IMR-90 (cell line): Measurements from ENCODE around the gene NIPA2. TPM values are rescaled to one million over a fixed set of nuclear protein-coding genes. Genes with fewer than 3 reads are reported as not detected.

Experiments used
- ATAC-seq: fragments of 200-7000 bp; cut with Tn5 transposase; 2 replicates; pipeline ENCODE4 v1.9.1; 2020; ENCODE audit warnings: low read depth, mild to moderate bottlenecking, moderate library complexity
- BruUV-seq: library from RNA; stranded (reverse); fragments of 400-500 nt; replicated peaks from 2 replicates; lab custom pipeline; 2021; lab: Mats Ljungman, UMichigan
- CTCF ChIA-PET: fragments of 300-600 bp; formaldehyde crosslinking; extraction: SDS; loops from one replicate; lab custom pipeline; 2021; ENCODE audit warnings: antibody characterized with exemption; lab: Yijun Ruan, JAX
- POLR2A ChIA-PET: fragments of 300-600 bp; sonication (Branson Sonifier 250); formaldehyde crosslinking; loops from one replicate; lab custom pipeline; 2022; ENCODE audit warnings: antibody characterized with exemption; ENCODE audit not compliant: unreplicated experiment; lab: Charles Lee
- DNase-seq: peaks from one replicate; pipeline ENCODE4 v3.0.0; 2013
- H2AFZ ChIP-seq: replicated peaks from 2 replicates; pipeline ENCODE3; 2013; ENCODE audit warnings: low read length, mild to moderate bottlenecking; ENCODE audit not compliant: poor library complexity
- H2AK5ac ChIP-seq: 2 replicates; pipeline ENCODE4 v1.6.1; 2013; ENCODE audit warnings: low read depth, low read length, inconsistent platforms
- H2AK9ac ChIP-seq: replicated peaks from 2 replicates; pipeline ENCODE3; 2013; ENCODE audit warnings: mild to moderate bottlenecking, low read depth, low read length, moderate library complexity; ENCODE audit not compliant: poor library complexity
- H2BK120ac ChIP-seq: 2 replicates; pipeline ENCODE4 v1.6.1; 2013; ENCODE audit warnings: low read depth, low read length, inconsistent platforms
- H2BK15ac ChIP-seq: 3 replicates; pipeline ENCODE4 v1.6.1; 2013; ENCODE audit warnings: low read depth, low read length, inconsistent platforms
- H2BK20ac ChIP-seq: 2 replicates; pipeline ENCODE4 v1.6.1; 2013; ENCODE audit warnings: low read depth, mild to moderate bottlenecking, inconsistent platforms, low read length, moderate library complexity
- H2BK5ac ChIP-seq: 2 replicates; pipeline ENCODE4 v1.6.1; 2013; ENCODE audit warnings: mild to moderate bottlenecking, low read depth, low read length, inconsistent platforms; ENCODE audit not compliant: poor library complexity, severe bottlenecking
- H3K14ac ChIP-seq: replicated peaks from 2 replicates; pipeline ENCODE4 v1.6.1; 2013; ENCODE audit warnings: low read depth, low read length, inconsistent platforms
- H3K18ac ChIP-seq: 2 replicates; pipeline ENCODE4 v1.6.1; 2013; ENCODE audit warnings: low read depth, low read length, control low read depth
- H3K23ac ChIP-seq: 2 replicates; pipeline ENCODE4 v1.6.1; 2013; ENCODE audit warnings: low read depth, low read length, inconsistent platforms
- H3K27ac ChIP-seq: 2 replicates; pipeline ENCODE4 v1.5.1; 2013; ENCODE audit warnings: mild to moderate bottlenecking, control low read depth, low read length; ENCODE audit not compliant: insufficient read depth
- H3K27me3 ChIP-seq: 2 replicates; pipeline ENCODE4 v1.6.1; 2013; ENCODE audit warnings: low read length; ENCODE audit not compliant: control insufficient read depth, insufficient read depth
- H3K36me3 ChIP-seq: 2 replicates; pipeline ENCODE4 v1.6.1; 2013; ENCODE audit warnings: low read length, mixed read lengths; ENCODE audit not compliant: control insufficient read depth, insufficient read depth
- H3K4ac ChIP-seq: 2 replicates; pipeline ENCODE4 v1.6.1; 2013; ENCODE audit warnings: low read depth, low read length, inconsistent platforms
- H3K4me1 ChIP-seq: 2 replicates; pipeline ENCODE4 v1.6.1; 2013; ENCODE audit warnings: low read length, mixed read lengths; ENCODE audit not compliant: control insufficient read depth, insufficient read depth
- H3K4me2 ChIP-seq: 2 replicates; pipeline ENCODE4 v1.6.1; 2013; ENCODE audit warnings: low read depth, mild to moderate bottlenecking, control low read depth, low read length, moderate library complexity
- H3K4me3 ChIP-seq: 2 replicates; pipeline ENCODE4 v1.5.1; 2013; ENCODE audit warnings: low read depth, mild to moderate bottlenecking, control low read depth, low read length, moderate library complexity; ENCODE audit not compliant: insufficient read depth
- H3K56ac ChIP-seq: 2 replicates; pipeline ENCODE4 v1.6.1; 2013; ENCODE audit warnings: low read length, inconsistent platforms; ENCODE audit not compliant: insufficient read depth; ENCODE audit errors: extremely low read depth
- H3K79me1 ChIP-seq, 2 experiments: 2 replicates each; pipeline ENCODE4 v1.6.1; 2013; ENCODE audit warnings: low read length in 2 of 2, inconsistent platforms in 1 of 2, low read depth in 1 of 2
- H3K9ac ChIP-seq: 2 replicates; pipeline ENCODE4 v1.6.1; 2013; ENCODE audit warnings: low read depth, low read length, control low read depth
- H3K9me1 ChIP-seq: 2 replicates; pipeline ENCODE4 v1.6.1; 2013; ENCODE audit warnings: low read length, inconsistent platforms; ENCODE audit not compliant: insufficient read depth
- H3K9me3 ChIP-seq: 2 replicates; pipeline ENCODE4 v1.6.1; 2013; ENCODE audit warnings: low read length; ENCODE audit not compliant: control insufficient read depth, insufficient read depth
- H4K20me1 ChIP-seq: 2 replicates; pipeline ENCODE4 v1.6.1; 2013; ENCODE audit warnings: low read length, inconsistent platforms; ENCODE audit not compliant: insufficient read depth
- H4K5ac ChIP-seq: 2 replicates; pipeline ENCODE4 v1.6.1; 2013; ENCODE audit warnings: mild to moderate bottlenecking, low read depth, low read length, control low read depth
- H4K8ac ChIP-seq, 2 experiments: 2 replicates each; pipeline ENCODE4 v1.6.1; 2013; ENCODE audit warnings: low read depth in 2 of 2, low read length in 2 of 2, control low read depth in 1 of 2, inconsistent platforms in 1 of 2
- H4K91ac ChIP-seq: 2 replicates; pipeline ENCODE4 v1.6.1; 2013; ENCODE audit warnings: low read depth, low read length, inconsistent platforms; ENCODE audit not compliant: insufficient read depth
- BHLHE40 ChIP-seq: fragments of 150-350 bp; IDR thresholded peaks from 2 replicates; pipeline ENCODE4 v1.6.1; 2016; ENCODE audit warnings: mild to moderate bottlenecking, low read depth, low read length
- CHD1 ChIP-seq: IDR thresholded peaks from 2 replicates; pipeline ENCODE4 v1.6.1; 2012; ENCODE audit warnings: low read depth, low read length, improper control_type of control experiment
- ELK1 ChIP-seq: fragments of 150-350 bp; IDR thresholded peaks from 2 replicates; pipeline ENCODE4 v1.6.1; 2016; ENCODE audit warnings: low read depth, mild to moderate bottlenecking, low read length, moderate library complexity, borderline replicate concordance
- FOS ChIP-seq: fragments of 150-350 bp; IDR thresholded peaks from 2 replicates; pipeline ENCODE4 v1.6.1; 2016; ENCODE audit warnings: low read depth, low read length
- MAFK ChIP-seq: IDR thresholded peaks from 2 replicates; pipeline ENCODE4 v1.6.1; 2012; ENCODE audit warnings: low read depth, low read length, improper control_type of control experiment
- MAZ ChIP-seq: IDR thresholded peaks from 2 replicates; pipeline ENCODE4 v1.6.1; 2012; ENCODE audit warnings: low read depth, mild to moderate bottlenecking, low read length, improper control_type of control experiment, moderate library complexity, borderline replicate concordance
- MXI1 ChIP-seq: IDR thresholded peaks from 2 replicates; pipeline ENCODE4 v1.6.1; 2012; ENCODE audit warnings: low read depth, mild to moderate bottlenecking, low read length, moderate library complexity, borderline replicate concordance
- NFE2L2 ChIP-seq: fragments of 150-350 bp; IDR thresholded peaks from 2 replicates; pipeline ENCODE4 v1.6.1; 2016; ENCODE audit warnings: low read depth, mild to moderate bottlenecking, low read length
- POLR2A ChIP-seq: IDR thresholded peaks from 2 replicates; pipeline ENCODE4 v1.6.1; 2012; ENCODE audit warnings: mild to moderate bottlenecking, low read depth, low read length
- RAD21 ChIP-seq: IDR thresholded peaks from 2 replicates; pipeline ENCODE4 v1.6.1; 2012; ENCODE audit warnings: low read length, improper control_type of control experiment
- RCOR1 ChIP-seq: IDR thresholded peaks from 2 replicates; pipeline ENCODE4 v1.6.1; 2012; ENCODE audit warnings: mild to moderate bottlenecking, low read length, improper control_type of control experiment; ENCODE audit not compliant: insufficient replicate concordance
- RFX5 ChIP-seq: IDR thresholded peaks from 2 replicates; pipeline ENCODE4 v1.8.0; 2012; ENCODE audit warnings: low read depth, mild to moderate bottlenecking, low read length, moderate library complexity
- SMC3 ChIP-seq: fragments of 150-350 bp; IDR thresholded peaks from 2 replicates; pipeline ENCODE4 v1.6.1; 2016; ENCODE audit warnings: low read depth, mild to moderate bottlenecking, antibody characterized with exemption, low read length, moderate library complexity
- USF2 ChIP-seq: fragments of 150-350 bp; IDR thresholded peaks from 2 replicates; pipeline ENCODE4 v1.6.1; 2017; ENCODE audit warnings: mild to moderate bottlenecking, antibody characterized with exemption, low read length, low read depth
- WGBS, 2 experiments: methylation state at CpG; one replicate each; pipeline versions ENCODE4 v1.1.5 to v1.1.7; 2013; ENCODE audit warnings: missing lambda C conversion rate in 2 of 2; ENCODE audit not compliant: insufficient read length in 1 of 2; ENCODE audit errors: extremely low coverage in 2 of 2; 5-methylcytosine and 5-hydroxymethylcytosine counted together
- dilution Hi-C: fragments of 300-500 bp; cut with HindIII; formaldehyde crosslinking; loops from one replicate; pipeline ENCODE4 v1.14.3; 2018; ENCODE audit warnings: low sequenced_read_pairs; ENCODE audit not compliant: unreplicated experiment
- in situ Hi-C: fragments of 300-500 bp; cut with MboI; formaldehyde crosslinking; loops from 3 replicates; pipeline ENCODE4 v1.14.3; 2019; ENCODE audit warnings: low sequenced_read_pairs, inconsistent platforms, mixed read lengths
- intact Hi-C: fragments of 100-400 bp; cut with micrococcal nuclease; formaldehyde crosslinking; loops from 2 replicates; pipeline ENCODE4 v1.10.0; 2022
- polyA plus RNA-seq, 3 experiments: library from polyadenylated mRNA; depleted of rRNA; stranded (reverse); fragments of >200 nt; gene quantifications; 2 replicates each; pipeline ENCODE4 v1.2.3, GENCODE V29; 2012; ENCODE audit warnings: low replicate concordance in 1 of 3
- total RNA-seq: library from RNA; depleted of rRNA; stranded (reverse); fragments of >200 nt; gene quantifications from 2 replicates; pipeline ENCODE4 v1.2.3, GENCODE V29; 2012

The NIPA2 gene
- total and polyA plus RNA-seq, 2 of the 4 experiments (the other 2 are of a cell fraction), result 33.0 to 38.0 TPM

- DNase-seq (no peak), ATAC-seq (no peak)
- Histone ChIP-seq H4K5ac (no peak overlapping the region), H3K36me3 (no peaks in the 10 kb centered on the region; the same call in 1 of the 2 replicates), H3K56ac (no peak overlapping the region), H2AK9ac (no peak overlapping the region), H3K4me3 (no peak overlapping the region), H2BK5ac (no peak overlapping the region), H3K27ac (no peak overlapping the region), H3K4me1 (no peaks in the 10 kb centered on the region), H4K20me1 (no peaks in the 10 kb centered on the region), H2BK120ac (no peak overlapping the region), H3K23ac (no peak overlapping the region), H3K9ac (no peak overlapping the region), H2AK5ac (no peak overlapping the region), H3K9me3 (no peaks in the 10 kb centered on the region), H3K4me2 (no peak overlapping the region), H2BK15ac (no peak overlapping the region), H4K91ac (no peak overlapping the region), H2BK20ac (no peak overlapping the region), H3K4ac (no peak overlapping the region), H3K79me1 (peaks cover 11 to 25% of the 10 kb centered on the region in 2 experiments; a peak in 3 of 4 replicates), H3K27me3 (no peaks in the 10 kb centered on the region), H3K18ac (no peak overlapping the region), H4K8ac (no peak overlapping the region), H2AFZ (no peak overlapping the region), H3K9me1 (no peaks in the 10 kb centered on the region), H3K14ac (no peak overlapping the region)
- in situ Hi-C loops (loop anchor here (25.0 kb wide), 1 partner anchor 96 kb away; no protein-coding TSS in a partner anchor), intact Hi-C loops (no loop called here), dilution Hi-C loops (no loop called here)
- CTCF ChIA-PET, result no interaction called here
- POLR2A ChIA-PET, result no interaction called here
- TF ChIP-seq RFX5 (no peak), POLR2A (no peak), SMC3 (no peak), BHLHE40 (no peak), USF2 (no peak), ELK1 (no peak), FOS (no peak), MAZ (no peak), MAFK (no peak), RAD21 (no peak), CHD1 (no peak), NFE2L2 (no peak), MXI1 (no peak), RCOR1 (no peak)
- no CpG with 5 or more reads among the region's 4 CpGs for WGBS, 2 experiments
- no TSS peak for BruUV-seq
Observed at GRCh38 chr15:22808240-22808639, 30.2 kb upstream of the NIPA2 start.
